Measurements from ENCODE around the gene RPRD1A. TPM values are rescaled to one million over a fixed set of nuclear protein-coding genes. Genes with fewer than 3 reads are reported as not detected.
"Not testable (repeated sequence)": the region's sequence is repeated elsewhere in the genome, so short reads cannot be mapped to it uniquely, and the experiment has no call there.

Gene RPRD1A
- total and polyA plus RNA-seq, 7 donors: 24.9 to 67.1 (median 49.4) TPM

DNA sequence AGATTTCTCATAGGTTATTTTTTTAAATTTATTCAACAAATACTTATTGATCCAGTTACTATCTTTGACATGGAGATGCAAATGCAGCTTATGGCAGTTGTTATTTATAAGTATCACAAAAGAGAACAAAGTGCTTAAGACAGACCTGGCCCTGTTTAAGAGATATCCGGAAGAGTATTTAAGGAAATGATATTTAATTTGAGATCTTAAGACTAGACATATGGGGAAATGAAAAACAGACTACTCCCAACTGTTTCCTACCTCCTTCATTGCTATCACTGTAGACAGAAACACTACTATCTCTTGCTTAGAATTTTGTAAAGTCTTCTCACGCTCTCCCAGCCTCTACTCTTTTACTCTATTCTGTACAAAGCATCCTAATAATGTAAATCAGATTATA is 36.0 kb downstream of the RPRD1A start:
- Histone ChIP-seq H3K36me3 (ENCODE audit: insufficient read depth in 1 of 2, low read depth in 1 of 2) (peaks cover 0 to 46% of the 10 kb centered on the region in 2 donors), H3K27me3 (ENCODE audit: insufficient read depth in 3 of 3, low read length in 2 of 3) (no peaks in the 10 kb centered on the region), H3K27ac (no peak overlapping the region), H3K9me3 (no peaks in the 10 kb centered on the region), H3K4me1 (peaks cover 5% of the 10 kb centered on the region), H3K4me3 (no peak overlapping the region)
- intact Hi-C loops (cut with DNase I): no loop called here
- 92 to 100% (median 93%) methylated on average over 2 of the region's 2 CpGs for WGBS, 3 donors
- no peak for ATAC-seq
- no peak for DNase-seq
- TF ChIP-seq, protein P1, sequence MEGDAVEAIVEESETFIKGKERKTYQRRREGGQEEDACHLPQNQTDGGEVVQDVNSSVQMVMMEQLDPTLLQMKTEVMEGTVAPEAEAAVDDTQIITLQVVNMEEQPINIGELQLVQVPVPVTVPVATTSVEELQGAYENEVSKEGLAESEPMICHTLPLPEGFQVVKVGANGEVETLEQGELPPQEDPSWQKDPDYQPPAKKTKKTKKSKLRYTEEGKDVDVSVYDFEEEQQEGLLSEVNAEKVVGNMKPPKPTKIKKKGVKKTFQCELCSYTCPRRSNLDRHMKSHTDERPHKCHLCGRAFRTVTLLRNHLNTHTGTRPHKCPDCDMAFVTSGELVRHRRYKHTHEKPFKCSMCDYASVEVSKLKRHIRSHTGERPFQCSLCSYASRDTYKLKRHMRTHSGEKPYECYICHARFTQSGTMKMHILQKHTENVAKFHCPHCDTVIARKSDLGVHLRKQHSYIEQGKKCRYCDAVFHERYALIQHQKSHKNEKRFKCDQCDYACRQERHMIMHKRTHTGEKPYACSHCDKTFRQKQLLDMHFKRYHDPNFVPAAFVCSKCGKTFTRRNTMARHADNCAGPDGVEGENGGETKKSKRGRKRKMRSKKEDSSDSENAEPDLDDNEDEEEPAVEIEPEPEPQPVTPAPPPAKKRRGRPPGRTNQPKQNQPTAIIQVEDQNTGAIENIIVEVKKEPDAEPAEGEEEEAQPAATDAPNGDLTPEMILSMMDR (IDR thresholded peaks at IDR 0.05): no peak

- TF ChIP-seq, protein P1 (IDR thresholded peaks at IDR 0.05): no peak
- intact Hi-C loops (cut with DNase I): no loop called here
- Histone ChIP-seq H3K36me3 (ENCODE audit: insufficient read depth in 1 of 2, low read depth in 1 of 2) (peaks cover 0 to 71% of the 10 kb centered on the region in 2 donors), H3K9me3 (no peaks in the 10 kb centered on the region), H3K4me1 (peaks cover under 1% of the 10 kb centered on the region), H3K27me3 (ENCODE audit: insufficient read depth in 3 of 3, low read length in 2 of 3) (no peaks in the 10 kb centered on the region), H3K27ac (no peak overlapping the region), H3K4me3 (no peak overlapping the region)
- WGBS, 3 donors: 94 to 98% (median 94%) methylated on average over 2 of the region's 2 CpGs
- ATAC-seq (no peak), DNase-seq (no peak)
Observed at GRCh38 chr18:36028859-36029258, 38.5 kb downstream of the RPRD1A start.

- no peaks in the 10 kb centered on the region for H3K4me1 ChIP-seq
- no peak overlapping the region for H3K4me3 ChIP-seq
- no peak for DNase-seq
- peak in 1 of 4 donors; percentile 47 for ATAC-seq
- no peaks in the 10 kb centered on the region for H3K9me3 ChIP-seq
- H3K27me3 ChIP-seq (ENCODE audit: insufficient read depth in 3 of 3, low read length in 2 of 3): no peaks in the 10 kb centered on the region
- H3K27ac ChIP-seq: no peak overlapping the region
- H3K36me3 ChIP-seq (ENCODE audit: insufficient read depth in 1 of 2, low read depth in 1 of 2): peaks cover 4 to 56% of the 10 kb centered on the region in 2 donors
- intact Hi-C loops (cut with DNase I): no loop called here
- TF ChIP-seq, protein P1 (IDR thresholded peaks at IDR 0.05): no peak
- 74 to 85% (median 79%) methylated on average over 1 of the region's 1 CpG for WGBS, 3 donors
Observed at GRCh38 chr18:36025025-36025424, 42.3 kb downstream of the RPRD1A start.

DNA sequence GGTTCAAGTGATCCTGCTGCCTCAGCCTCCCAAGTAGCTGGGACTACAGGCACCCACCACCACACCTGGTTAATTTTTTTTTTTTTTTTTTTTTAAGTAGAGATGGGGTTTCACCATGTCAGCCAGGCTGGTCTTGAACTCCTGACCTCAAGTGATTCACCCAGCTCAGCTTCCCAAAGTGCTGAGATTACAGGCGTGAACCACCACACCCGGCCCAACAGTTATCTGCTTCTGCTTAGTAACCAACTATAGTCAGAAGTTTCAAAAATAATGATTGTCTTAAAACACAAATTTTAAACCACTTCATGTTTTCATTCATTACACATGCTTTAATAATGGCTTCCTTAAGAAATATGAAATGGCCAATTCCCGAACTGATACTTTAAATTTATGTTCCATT is 43.1 kb downstream of the RPRD1A start:
- H3K27ac ChIP-seq; H3K4me1 ChIP-seq; H3K27me3 ChIP-seq (ENCODE audit: insufficient read depth in 3 of 3, low read length in 2 of 3); DNase-seq; ATAC-seq; intact Hi-C loops (cut with DNase I); H3K9me3 ChIP-seq; H3K4me3 ChIP-seq: not testable (repeated sequence)
- peaks cover 4 to 50% of the 10 kb centered on the region in 2 donors for H3K36me3 ChIP-seq (ENCODE audit: insufficient read depth in 1 of 2, low read depth in 1 of 2)
- WGBS, 3 donors: 96 to 99% (median 96%) methylated on average over 3 of the region's 3 CpGs

- DNase-seq: no peak
- Histone ChIP-seq H3K4me3 (no peak overlapping the region), H3K27me3 (ENCODE audit: insufficient read depth in 3 of 3, low read length in 2 of 3) (no peaks in the 10 kb centered on the region), H3K9me3 (no peaks in the 10 kb centered on the region), H3K27ac (no peak overlapping the region), H3K4me1 (no peaks in the 10 kb centered on the region), H3K36me3 (ENCODE audit: insufficient read depth in 1 of 2, low read depth in 1 of 2) (peaks cover 4 to 41% of the 10 kb centered on the region in 2 donors)
- intact Hi-C loops (cut with DNase I): no loop called here
- WGBS, 3 donors: 90 to 100% (median 100%) methylated on average over 1 of the region's 1 CpG
- no peak for ATAC-seq
- TF ChIP-seq, protein P1 (IDR thresholded peaks at IDR 0.05): no peak
Observed at GRCh38 chr18:36023336-36023735, 44.0 kb downstream of the RPRD1A start.
